Hematopoietic multipotent progenitor cell (in vitro differentiated cells): ENCODE results near the gene PPP1R14B. TPM values are rescaled to one million over a fixed set of nuclear protein-coding genes. Genes with fewer than 3 reads are reported as not detected.

ENCODE experiments used
- DNase-seq, 3 donors: peaks; one replicate each; pipeline ENCODE4 v3.0.0-alpha.2; 2011 to 2015; ENCODE audit warnings: low read depth in 2 of 3, low spot score in 2 of 3
- total RNA-seq: library from RNA; depleted of rRNA; stranded (reverse); fragments of >200 nt; gene quantifications from one replicate; pipeline ENCODE4 v1.2.3, GENCODE V29; 2012

PPP1R14B gene, protein sequence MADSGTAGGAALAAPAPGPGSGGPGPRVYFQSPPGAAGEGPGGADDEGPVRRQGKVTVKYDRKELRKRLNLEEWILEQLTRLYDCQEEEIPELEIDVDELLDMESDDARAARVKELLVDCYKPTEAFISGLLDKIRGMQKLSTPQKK
- total RNA-seq: 77.0 TPM

DNA sequence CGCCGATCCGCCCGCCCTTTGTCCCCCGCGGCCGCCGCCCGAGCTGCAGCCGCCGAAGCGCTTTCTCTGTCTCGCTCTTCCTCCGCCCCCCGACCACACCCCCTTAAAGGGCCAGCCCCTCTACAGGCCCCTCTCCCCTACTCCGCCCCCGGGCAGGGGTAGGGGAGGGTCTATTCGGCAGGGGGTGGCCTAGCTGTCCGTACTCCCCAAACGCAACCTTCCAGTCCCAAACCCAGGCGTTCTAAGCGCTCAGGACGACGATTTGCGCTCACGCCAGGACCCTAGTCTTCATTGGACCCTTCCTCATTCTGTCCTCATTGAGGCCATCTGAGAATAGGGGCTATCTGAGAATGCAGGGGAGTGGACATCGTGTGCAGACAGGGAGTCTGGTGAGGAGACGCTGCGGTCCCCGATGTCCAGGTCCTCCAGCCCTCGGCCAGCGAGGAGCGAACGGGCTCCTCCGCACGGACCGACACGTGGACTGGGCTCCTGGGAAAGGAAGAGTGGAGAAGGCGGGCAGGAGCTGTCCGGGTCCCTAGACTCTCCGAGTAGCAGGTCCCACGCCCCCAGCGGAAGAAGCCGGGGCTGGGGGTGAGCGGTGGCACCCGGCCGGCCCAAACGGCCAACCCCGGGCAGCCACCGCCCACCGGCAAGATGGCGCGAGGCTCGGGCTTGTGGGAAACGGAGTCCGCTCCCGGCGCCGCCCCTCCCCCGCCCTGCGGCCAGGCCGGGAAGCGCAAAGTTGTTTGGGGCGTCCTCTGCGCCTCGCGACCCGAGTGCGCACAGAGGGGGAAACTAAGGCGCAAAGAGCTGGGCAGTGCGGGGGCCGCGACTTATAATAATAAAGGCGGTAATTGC is at the start of gene PPP1R14B:
Gene PPP1R14B, minus strand, starts transcription at position 73 of the 858 bp plus-strand sequence. CDS start 270 bp downstream, outside the sequence.
- DNase-seq: peak in 2 of 3 donors; percentile 79 to 85

DNA sequence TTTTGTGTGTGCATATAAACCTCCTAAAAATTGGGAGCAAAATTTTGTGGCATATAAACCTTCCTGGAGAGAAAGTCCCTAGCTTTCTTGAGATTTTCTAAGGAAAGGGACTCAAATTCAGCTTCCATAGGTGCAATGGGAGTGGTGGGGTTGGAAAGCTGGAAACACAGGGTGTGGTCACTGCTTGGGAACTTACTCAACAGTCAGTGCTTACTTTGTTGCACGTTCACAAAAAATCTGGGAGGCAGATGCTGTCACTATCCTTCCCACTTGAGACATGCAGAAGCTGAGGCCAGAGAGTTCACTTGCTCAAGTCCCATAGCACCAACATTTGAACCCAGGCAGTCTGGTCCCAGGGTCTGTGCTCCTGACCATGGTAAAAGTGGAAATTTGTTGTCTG is 49.5 kb upstream of the PPP1R14B start:
- no peak for DNase-seq

DNA sequence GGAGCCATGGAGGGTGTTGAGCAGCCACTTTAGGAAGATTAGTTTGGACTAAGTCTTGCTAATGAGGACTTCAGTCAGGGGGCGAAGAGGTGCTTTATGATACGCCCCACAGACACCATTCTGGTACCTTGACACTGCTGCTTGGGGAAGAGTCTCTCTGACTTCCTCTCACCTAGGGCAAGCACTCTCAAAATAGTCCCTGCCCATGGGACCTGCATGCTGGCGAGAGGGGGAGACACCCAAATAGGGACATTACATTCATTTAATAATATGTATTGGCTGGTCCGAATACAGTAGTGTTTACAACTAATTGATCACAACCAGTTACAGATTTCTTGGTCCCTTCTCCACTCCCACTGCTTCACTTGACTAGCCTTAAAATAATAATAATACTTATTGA is 49.0 kb upstream of the PPP1R14B start:
- DNase-seq: no peak

DNA sequence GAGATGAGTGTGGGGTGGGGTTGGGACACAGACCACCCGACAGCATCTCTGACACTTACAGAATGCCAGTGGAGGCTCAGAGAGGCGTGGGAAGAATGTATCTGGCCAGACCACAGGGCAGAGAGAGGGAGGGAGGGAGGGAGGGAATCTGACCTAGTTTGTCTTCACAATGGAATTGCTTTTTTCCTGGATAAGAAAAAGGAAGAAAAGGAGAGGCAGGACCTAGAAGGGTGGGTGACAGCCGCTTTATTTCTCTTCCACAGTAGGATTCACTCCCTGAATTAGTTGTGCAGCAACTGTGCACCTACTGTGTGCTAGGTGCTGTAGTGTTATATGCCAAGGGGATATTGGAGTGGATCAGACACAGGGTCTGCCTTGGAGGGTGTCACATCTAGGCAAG is 48.0 kb upstream of the PPP1R14B start:
- DNase-seq: no peak

DNA sequence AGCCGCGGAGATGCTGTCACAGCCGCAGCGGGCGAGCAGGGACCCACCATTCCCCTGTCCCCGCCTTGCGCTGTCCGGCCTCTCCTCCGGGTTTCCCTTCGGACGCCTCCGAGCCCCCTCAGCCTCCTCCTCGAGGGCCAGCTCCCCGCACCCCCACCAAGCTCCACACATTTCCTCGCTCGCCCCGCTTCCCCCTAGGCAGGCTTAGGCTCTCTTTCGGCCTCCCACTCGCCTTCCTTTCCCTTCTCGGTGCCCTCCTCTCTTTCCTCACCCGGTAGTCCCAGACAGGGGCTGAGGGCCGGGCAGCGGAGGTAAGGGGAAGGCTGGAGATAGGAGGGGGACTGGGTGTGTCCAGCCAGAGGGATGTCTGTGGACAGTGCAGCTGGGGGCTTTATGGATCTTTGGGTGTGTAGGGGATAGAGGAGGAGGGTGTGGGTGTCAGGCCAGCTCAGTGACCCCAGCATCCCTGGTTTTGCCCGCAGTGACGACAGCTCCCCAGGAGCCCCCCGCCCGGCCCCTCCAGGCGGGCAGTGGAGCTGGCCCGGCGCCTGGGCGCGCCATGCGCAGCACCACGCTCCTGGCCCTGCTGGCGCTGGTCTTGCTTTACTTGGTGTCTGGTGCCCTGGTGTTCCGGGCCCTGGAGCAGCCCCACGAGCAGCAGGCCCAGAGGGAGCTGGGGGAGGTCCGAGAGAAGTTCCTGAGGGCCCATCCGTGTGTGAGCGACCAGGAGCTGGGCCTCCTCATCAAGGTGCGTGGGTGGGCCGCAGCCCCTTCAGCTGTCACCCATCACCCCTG is 45.9 kb upstream of the PPP1R14B start:
- DNase-seq: peak in 1 of 3 donors; percentile 26

DNA sequence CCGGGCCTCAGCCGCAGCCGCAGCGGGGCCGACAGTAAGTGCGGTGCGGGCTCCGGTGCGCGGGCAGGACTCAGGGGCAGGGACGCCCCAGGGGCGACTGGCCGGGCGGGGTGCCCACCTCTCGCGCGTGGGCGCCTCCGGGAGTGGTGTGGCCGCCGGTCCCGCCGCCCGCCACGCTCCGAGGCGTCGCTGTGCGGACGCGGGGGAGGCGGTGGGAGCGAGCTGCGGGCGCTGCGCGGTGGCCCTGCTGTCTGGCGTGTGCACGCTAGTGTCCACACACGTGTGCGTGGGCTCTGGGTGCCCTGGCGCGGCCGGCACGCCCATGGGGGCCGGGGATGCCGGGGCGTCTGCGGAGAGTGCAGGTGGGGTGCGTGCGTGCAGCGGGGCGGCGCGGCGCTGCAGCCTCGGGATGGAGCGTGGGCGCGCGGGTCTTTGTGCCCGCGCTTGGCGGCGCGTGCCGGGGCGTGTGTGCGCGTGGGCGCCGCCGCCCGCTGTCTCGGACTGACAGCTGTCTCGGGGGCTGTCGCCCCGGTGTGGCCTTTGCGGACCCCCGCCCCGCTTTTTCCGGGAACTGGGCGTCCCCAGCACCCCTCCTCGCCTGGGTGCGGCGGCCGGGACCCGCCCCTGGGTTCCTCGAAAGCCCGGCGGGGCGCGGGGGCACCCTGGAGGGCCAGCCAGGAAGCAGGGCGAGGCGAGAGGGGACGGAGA is 45.2 kb upstream of the PPP1R14B start:
- DNase-seq: no peak

DNA sequence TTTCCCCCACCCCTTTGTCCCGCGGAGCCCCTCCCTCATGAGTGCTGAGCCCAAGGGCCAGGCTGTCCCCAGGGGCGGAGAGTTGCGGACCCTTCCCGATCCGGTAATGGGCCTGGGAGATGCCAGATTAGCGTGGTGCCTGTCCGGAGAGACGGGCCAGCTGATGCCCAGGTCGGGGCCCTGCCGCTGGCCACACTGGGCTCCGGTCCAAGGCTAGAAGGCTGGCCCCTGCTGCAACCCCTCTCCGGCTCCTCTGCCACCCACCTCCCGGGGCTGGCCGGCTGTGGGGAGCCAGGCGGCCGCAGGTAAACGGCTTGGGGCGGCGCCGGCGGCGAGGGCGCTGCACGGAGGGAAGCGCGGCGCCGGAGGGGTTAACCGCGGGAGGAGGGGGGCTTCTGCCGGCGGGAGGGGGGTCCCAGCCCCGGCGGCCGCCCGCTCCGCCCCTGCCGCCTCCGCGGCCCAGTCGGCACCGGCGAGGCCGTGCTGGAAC is 44.6 kb upstream of the PPP1R14B start, which contains the start of gene KCNK4:
Gene KCNK4, plus strand, starts transcription at position 41 of the 490 bp plus-strand sequence. CDS start 1,717 bp downstream, outside the sequence.
- DNase-seq: no peak

DNA sequence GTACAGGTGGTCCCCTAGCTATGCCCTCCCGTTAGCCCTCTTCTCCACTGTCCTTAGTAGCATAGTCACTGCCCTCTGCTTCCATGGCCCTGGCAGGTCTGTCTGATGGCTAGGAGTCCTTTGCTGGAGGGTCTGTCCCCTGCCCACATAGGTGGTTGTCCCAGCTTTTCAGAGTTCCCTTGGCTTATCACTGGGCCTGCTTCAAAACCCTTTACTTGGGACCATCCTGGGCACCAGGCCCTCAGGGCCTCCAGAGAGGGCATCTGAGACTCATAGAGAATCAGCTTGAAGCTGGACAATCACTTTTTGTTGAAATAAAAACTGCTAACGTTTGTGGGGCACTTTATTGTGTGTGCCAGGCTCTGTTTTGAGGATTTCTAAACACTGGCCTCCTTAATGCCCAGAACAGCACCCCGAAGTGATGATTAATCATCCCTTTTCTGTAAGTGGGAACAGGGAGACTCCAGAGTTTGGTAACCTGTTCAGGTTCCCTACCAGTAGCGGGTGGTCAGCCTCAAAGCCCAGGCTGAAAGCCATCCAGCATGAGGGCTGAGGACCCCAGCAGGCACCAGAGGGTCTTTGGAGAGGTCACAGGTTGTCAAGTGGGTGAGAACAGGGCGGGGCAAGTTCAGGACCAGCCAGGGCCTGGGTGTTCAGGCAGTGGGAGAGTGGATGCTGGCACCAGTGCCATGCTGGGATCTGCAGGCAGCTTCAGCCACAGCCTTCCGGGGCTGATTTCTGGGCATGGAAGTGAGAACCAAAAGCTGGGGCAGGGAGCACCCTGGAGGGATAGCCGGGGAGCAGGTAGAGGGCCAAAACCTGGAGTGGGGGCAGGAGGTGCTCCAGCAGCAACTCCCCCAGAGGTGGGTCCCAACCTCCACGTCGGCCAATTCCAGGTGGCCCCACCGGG is 43.9 kb upstream of the PPP1R14B start:
- no peak for DNase-seq

DNA sequence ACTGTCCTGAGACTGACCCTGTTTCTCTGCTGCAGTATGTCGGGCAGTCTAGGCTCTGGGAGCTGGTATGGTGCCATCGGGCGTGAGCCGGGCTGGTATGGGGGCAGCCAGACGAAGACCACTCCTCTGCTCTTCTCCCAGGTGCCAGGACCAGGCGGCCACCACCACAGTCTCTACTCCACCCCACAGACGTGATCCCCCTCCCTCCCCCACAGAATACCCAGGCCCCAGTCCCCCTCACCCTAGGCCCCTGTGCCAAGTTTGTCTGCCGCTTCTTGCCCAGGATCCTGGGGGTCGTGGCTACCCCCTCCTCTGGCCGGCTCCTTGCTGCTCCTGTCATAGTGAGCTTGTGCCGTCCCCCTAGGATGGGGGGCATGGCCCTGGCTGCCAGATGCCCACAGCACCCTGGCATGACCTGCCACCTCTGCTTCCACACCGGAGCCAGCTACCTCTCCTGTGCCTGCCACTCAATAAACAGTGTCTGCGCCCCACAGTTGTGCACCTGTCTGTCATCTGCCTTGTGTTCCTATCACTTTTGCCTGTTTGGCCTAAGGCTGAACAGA is 42.3 kb upstream of the PPP1R14B start:
- DNase-seq: no peak

DNA sequence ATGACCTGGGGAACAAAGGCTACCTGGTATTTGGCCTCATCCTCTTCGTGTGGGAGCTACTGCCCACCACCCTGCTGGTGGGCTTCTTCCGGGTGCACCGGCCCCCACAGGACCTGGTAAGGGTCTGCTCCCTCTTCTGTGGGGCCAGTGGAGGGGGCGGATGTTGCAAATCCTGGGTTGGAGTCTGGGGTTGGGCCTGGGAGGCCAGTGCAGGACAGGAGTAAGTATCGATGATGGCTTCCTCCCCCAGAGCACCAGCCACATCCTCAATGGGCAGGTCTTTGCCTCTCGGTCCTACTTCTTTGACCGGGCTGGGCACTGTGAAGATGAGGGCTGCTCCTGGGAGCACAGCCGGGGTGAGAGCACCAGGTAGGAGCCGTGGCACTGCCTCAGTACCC is 41.6 kb upstream of the PPP1R14B start:
- DNase-seq: no peak

DNA sequence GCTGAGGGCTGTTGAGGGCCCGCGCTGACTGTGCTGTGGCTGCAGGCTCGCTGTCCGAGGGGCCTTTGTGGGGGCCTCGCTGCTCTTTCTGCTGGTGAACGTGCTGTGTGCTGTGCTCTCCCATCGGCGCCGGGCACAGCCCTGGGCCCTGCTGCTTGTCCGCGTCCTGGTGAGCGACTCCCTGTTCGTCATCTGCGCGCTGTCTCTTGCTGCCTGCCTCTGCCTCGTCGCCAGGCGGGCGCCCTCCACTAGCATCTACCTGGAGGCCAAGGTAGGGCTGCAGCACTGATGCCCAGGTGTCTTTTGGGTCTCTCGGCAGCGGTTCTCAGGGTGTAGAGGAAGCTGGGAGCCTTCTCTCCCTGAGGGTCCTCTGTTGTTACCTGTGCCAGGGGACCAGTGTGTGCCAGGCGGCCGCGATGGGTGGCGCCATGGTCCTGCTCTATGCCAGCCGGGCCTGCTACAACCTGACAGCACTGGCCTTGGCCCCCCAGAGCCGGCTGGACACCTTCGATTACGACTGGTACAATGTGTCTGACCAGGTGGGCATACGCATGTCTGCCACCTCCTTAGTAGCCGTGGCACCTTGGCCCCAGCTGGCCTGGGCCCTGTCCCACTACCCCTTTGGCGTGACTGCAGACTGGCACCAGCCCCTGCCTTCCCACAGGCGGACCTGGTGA is 41.1 kb upstream of the PPP1R14B start:
- DNase-seq: no peak

DNA sequence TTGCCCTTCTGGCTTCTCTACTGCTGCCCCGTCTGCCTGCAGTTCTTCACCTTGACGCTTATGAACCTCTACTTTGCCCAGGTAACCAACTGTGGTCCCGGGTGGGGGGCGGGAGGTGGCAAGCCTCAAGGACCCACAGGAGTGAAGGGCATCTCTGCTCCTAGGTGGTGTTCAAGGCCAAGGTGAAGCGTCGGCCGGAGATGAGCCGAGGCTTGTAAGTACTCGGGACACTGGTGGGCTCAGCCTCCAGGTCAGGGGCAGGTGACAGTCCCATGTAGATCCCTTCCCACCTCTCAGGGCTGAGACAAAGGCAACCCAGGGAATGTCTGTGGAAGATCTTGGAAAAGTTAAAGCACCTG is 40.0 kb upstream of the PPP1R14B start:
- DNase-seq: no peak

DNA sequence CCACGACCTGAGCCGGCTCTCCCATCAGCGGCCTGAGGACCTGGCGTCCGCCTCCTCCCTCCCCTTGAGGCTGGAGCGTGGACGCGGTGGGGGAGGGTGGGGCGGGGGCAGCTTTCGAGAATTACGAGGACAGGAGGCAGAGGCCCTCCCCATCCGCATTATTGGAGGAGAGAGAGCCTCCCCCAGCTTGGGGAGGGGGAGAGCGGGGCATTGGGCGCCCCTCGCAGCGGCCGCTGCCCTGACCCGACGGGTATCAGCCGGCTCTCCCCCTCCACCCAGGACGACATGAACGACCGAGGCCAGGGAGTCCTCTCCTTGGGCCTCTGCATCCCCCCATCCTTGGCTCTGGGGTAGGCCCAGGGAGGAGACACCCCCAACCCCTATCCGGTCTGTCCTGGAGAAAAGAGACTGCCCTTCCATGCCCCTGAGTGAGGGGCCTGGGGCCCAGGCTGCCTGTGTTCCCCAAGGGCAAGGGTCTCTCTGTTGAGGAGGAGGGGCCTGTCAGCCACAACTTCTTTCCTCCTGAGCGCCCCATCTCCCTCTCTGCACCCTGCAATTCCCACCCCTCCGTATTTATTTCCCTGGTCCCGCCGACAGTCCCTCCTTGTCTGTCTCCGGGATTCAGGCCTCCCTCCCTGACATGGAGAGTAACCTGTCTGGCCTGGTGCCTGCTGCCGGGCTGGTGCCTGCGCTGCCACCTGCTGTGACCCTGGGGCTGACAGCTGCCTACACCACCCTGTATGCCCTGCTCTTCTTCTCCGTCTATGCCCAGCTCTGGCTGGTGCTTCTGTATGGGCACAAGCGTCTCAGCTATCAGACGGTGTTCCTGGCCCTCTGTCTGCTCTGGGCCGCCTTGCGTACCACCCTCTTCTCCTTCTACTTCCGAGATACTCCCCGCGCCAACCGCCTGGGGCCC is 39.4 kb upstream of the PPP1R14B start:
- peak in 2 of 3 donors; percentile 45 to 50 for DNase-seq

DNA sequence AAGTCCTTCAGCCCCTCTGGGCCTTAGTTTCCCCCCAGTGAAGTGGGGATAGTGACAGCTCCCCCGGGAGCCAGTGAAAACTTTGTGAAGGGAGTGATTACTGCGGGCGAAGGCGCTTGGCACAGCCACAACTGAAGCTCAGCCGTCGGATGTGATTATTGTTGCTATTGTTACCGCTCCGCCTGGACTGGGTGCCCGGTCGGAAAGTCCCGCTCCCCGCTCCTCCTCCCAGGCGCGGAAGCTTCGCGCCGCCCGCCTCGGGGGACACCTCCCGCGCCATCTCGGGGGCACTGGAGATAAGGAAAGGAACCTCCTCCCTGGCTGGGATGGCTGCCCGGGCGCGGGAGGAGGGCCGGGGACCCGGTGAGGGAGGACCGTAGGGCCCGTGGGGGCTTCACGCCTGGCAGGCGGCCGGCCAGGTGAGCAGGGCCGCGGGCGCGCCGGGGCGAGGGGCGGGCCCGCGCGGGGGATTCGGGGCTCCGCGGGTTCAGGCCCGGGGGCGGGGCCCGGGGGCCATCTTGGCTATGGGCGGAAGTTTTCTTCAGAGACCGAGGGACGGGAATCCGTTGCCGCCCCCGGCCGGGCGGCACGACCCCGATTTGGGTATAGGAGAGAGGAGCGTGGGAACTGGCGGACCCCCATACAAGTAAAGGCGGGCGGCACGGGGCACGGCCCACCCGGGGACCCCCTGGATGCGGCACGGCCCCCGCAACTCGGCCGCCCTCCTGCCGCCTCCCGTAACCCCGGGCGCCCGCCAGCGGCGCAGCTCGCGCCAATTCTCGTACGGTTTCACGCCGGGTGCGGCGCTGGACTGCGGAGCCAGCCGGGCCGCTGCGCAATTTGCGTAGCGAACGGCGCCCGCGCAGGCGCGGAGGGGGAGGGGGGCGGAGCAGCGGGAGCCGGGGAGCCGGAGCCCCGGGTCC is 38.5 kb upstream of the PPP1R14B start, which contains the start of gene GPR137:
Gene GPR137, plus strand, starts transcription at position 887 of the 923 bp plus-strand sequence. CDS start 677 bp downstream, outside the sequence.
- DNase-seq: peak; percentile 89 to 92 (median 90)

DNA sequence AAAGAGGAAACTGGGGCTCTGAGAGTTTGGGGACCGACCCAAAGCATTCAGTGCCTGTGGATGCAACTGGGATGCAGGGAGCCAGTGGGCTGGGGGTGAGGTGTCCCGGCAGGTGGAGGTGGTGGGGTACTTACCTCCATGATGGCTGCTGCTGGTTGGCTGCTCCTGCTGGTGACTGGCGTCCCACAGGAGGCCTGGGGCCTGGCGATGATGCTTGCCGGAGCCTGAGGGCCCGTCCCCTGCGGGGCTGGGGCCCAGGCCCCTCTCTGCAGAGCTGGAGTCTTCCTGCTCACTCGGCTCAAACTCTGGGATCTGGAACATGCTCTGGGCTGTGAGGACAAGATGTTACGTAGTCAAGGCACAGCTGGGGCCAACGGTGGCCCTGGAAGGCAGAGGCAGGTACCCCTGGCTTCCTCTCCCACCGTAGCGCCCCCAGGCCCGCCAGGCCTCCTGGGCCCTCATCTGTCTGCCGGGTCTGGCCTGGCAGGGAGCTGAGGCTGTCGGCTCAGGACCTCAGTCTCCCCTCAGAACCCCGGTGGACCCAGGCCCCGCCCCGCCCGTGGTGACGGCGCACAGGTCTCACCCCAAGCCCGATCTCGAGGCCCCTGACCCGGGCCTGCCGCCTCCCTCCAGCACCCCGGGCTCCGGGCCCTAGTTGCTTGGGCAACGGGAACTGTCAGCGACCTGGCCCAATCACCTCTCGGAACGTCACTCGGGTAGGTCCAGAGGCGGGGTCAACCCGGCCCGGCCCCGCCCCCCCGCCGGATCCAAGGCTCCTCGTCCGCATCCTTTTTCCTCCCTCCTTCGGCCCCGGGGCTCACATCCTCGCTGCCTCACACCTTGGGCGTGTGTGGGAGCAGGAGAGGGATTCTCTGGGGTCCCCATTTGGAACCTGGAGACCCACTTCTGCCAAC is 37.6 kb upstream of the PPP1R14B start, which contains the start of gene BAD:
Gene BAD, minus strand, starts transcription at position 618 of the 914 bp plus-strand sequence. Its CDS starts 297 bp downstream, at position 321.
- DNase-seq: peak; percentile 72 to 93 (median 88)
